WTC11 (cell line): Measurements from ENCODE around the gene PPP1R2.

Experiments
- ESRRA ChIP-seq: sonication (generic); formaldehyde crosslinking; IDR thresholded peaks from 2 replicates; pipeline ENCODE4 v1.8.1; 2022; ENCODE audit warnings: mild to moderate bottlenecking, missing genetic modification reagents, borderline replicate concordance
- GRHL2 ChIP-seq: fragments of 250-450 bp; sonication (Bioruptor Pico); IDR thresholded peaks from 2 replicates; pipeline ENCODE4 v1.8.0; 2022; ENCODE audit warnings: mild to moderate bottlenecking, moderate library complexity; ENCODE audit not compliant: insufficient replicate concordance, severe bottlenecking
- MYBL2 ChIP-seq: sonication (generic); formaldehyde crosslinking; IDR thresholded peaks from 2 replicates; pipeline ENCODE4 v1.8.1; 2023; ENCODE audit warnings: mild to moderate bottlenecking, moderate library complexity, missing genetic modification reagents
- SMAD3 ChIP-seq: sonication (generic); formaldehyde crosslinking; IDR thresholded peaks from 2 replicates; pipeline ENCODE4 v1.8.0; 2022; ENCODE audit warnings: missing genetic modification reagents, mild to moderate bottlenecking, borderline replicate concordance
- SMAD4 ChIP-seq: sonication (generic); formaldehyde crosslinking; IDR thresholded peaks from 2 replicates; pipeline ENCODE4 v1.8.0; 2022; ENCODE audit warnings: mild to moderate bottlenecking, missing genetic modification reagents
- USF2 ChIP-seq: sonication (generic); formaldehyde crosslinking; IDR thresholded peaks from 2 replicates; pipeline ENCODE4 v1.8.1; 2023; ENCODE audit warnings: mild to moderate bottlenecking, missing genetic modification reagents, moderate library complexity
- ZNF138 ChIP-seq: sonication (generic); formaldehyde crosslinking; conservative IDR thresholded peaks from 2 replicates; pipeline ENCODE4 v1.8.1; 2022; ENCODE audit warnings: mild to moderate bottlenecking, moderate library complexity, missing genetic modification reagents
- TF ChIP-seq, protein P1 (sequence below): fragments of 200-600 bp; IDR thresholded peaks from 2 replicates; pipeline ENCODE4 v1.8.0; 2022; ENCODE audit warnings: antibody characterized with exemption
- TF ChIP-seq, protein P2 (sequence below): sonication (generic); formaldehyde crosslinking; IDR thresholded peaks from 2 replicates; pipeline ENCODE4 v1.8.1; 2022; ENCODE audit warnings: mild to moderate bottlenecking, moderate library complexity, missing genetic modification reagents

DNA sequence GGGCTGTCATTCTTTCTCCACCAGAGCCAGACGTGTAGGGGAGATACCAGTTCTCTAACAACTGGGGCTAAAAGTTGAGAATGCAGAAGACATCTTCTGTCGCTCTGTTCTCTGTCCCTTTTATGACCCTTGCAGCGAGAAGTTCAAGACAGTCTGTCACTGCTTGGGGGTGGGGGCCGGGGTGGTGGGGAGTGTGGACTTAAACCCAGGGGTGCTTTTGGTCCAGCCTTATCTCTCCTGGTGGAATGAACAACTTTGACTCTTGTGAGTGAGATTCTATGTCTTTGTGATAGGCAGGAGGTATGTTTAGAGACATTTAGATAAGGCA lies 41.4 kb upstream of the PPP1R2 start:
- TF ChIP-seq, protein P1, sequence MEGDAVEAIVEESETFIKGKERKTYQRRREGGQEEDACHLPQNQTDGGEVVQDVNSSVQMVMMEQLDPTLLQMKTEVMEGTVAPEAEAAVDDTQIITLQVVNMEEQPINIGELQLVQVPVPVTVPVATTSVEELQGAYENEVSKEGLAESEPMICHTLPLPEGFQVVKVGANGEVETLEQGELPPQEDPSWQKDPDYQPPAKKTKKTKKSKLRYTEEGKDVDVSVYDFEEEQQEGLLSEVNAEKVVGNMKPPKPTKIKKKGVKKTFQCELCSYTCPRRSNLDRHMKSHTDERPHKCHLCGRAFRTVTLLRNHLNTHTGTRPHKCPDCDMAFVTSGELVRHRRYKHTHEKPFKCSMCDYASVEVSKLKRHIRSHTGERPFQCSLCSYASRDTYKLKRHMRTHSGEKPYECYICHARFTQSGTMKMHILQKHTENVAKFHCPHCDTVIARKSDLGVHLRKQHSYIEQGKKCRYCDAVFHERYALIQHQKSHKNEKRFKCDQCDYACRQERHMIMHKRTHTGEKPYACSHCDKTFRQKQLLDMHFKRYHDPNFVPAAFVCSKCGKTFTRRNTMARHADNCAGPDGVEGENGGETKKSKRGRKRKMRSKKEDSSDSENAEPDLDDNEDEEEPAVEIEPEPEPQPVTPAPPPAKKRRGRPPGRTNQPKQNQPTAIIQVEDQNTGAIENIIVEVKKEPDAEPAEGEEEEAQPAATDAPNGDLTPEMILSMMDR: no peak
- TF ChIP-seq ZNF138 (CRISPR knock-in tag) (no peak), MYBL2 (CRISPR knock-in tag) (no peak), GRHL2 (no peak), SMAD4 (CRISPR knock-in tag) (no peak), USF2 (CRISPR knock-in tag) (no peak), ESRRA (CRISPR knock-in tag) (no peak), SMAD3 (no peak)
- TF ChIP-seq, protein P2, sequence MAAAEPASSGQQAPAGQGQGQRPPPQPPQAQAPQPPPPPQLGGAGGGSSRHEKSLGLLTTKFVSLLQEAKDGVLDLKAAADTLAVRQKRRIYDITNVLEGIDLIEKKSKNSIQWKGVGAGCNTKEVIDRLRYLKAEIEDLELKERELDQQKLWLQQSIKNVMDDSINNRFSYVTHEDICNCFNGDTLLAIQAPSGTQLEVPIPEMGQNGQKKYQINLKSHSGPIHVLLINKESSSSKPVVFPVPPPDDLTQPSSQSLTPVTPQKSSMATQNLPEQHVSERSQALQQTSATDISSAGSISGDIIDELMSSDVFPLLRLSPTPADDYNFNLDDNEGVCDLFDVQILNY (CRISPR knock-in tag): no peak
